AG09319 (cell line): ENCODE data around the gene NTMT1.

ENCODE experiments used
- DNase-seq: peaks from one replicate; pipeline ENCODE4 v3.0.0-alpha.2; 2010; ENCODE audit warnings: low read depth; ENCODE audit errors: extremely low read depth
- CTCF ChIP-seq: IDR thresholded peaks from 2 replicates; pipeline ENCODE4 v1.5.1; 2011; ENCODE audit warnings: low read depth, mild to moderate bottlenecking, inconsistent platforms, low read length, moderate library complexity

Gene NTMT1

GRCh38 chr9:129583308-129584038 is 42.5 kb upstream of the NTMT1 start:
- TF ChIP-seq CTCF: no peak
- no peak for DNase-seq

- DNase-seq: no peak
Measured at GRCh38 chr9:129584136-129584535, 41.8 kb upstream of the NTMT1 start.

GRCh38 chr9:129585352-129585751 is 40.6 kb upstream of the NTMT1 start:
- DNase-seq: no peak
- TF ChIP-seq CTCF: no peak

More at GRCh38 chr9:129584136-129584535, 41.8 kb upstream of the NTMT1 start:
- TF ChIP-seq CTCF: no peak

- TF ChIP-seq CTCF: no peak
- DNase-seq: no peak
Measured at GRCh38 chr9:129586245-129586644, 39.7 kb upstream of the NTMT1 start.

GRCh38 chr9:129586685-129587084 is 39.3 kb upstream of the NTMT1 start:
- DNase-seq: no peak
- no peak for TF ChIP-seq CTCF

DNA sequence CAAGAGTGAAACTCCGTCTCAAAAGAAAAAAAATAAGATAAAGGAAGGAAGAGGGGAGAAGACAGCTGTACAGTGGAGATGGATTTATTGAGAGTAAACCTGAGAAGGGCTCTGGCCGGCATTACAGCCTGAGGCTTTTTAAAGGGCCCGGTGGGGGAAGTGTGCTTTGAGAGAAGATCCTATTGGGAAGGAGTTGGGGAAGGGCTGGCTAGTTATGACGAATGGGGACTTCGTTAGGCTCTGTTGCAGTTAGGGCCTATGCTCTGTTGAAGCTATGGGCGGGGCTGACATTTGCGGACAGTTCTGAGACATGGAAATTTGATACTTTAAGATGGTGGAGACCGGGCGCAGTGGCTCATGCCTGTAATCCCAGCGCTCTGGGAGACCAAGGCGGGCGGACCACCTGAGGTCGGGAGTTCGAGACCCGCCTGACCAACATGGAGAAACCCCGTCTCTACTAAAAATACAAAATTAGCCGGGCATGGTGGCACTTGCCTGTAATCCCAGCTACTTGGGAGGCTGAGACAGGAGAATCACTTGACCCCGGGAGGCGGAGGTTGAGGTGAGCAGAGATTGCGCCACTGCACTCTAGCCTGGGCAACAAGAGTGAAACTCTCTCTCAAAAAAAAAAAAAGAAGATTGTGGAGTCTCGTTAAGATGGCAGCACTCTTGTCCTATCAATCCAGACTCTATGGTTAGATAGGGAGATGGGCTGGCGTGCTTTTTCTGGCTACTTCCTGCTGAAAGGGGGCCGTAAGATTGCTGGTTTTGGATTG is 38.3 kb upstream of the NTMT1 start:
- no peak for TF ChIP-seq CTCF
- DNase-seq: no peak

- TF ChIP-seq CTCF: no peak
- DNase-seq: no peak
Measured at GRCh38 chr9:129590466-129590865, 35.5 kb upstream of the NTMT1 start.
